ENCODE results near the gene ITGA7. TPM values are rescaled to one million over a fixed set of nuclear protein-coding genes. Genes with fewer than 3 reads are reported as not detected.

ITGA7 gene
- total and polyA plus RNA-seq, 2 of the 8 experiments (the other 6 are each of a cell fraction or from before 2014, with no cell fraction given): 57.6 to 86.1 TPM

GRCh38 chr12:55703288-55703687 is 4.4 kb downstream of the ITGA7 start:
- CTCF ChIA-PET (ENCODE audit: partially characterized antibody): interaction anchor here (0.6 to 5.1 kb wide), 8 partner anchors 11 to 47 kb away, joined by 3 to 38 read pairs (median 3); partner anchors contain the start of gene RDH5
- H3K4me3 ChIP-seq (ENCODE audit: extremely low read depth in 1 of 4, insufficient read depth in 2 of 4, low read depth in 3 of 4, low read length in 4 of 4): no peak overlapping the region
- 0 out of 2 replicates have a peak overlapping the region, but pooled peaks have one; percentile 16 for H2BK5ac ChIP-seq (ENCODE audit: low read depth, low read length)
- 91% methylated on average over 2 of the region's 2 CpGs; no CpG with 5 or more reads in 1 of the 2 experiments for WGBS, 2 experiments (ENCODE audit: extremely low coverage in 1 of 2, insufficient coverage in 1 of 2, insufficient read length in 1 of 2, insufficient replicate concordance in 2 of 2, low coverage in 1 of 2, low lambda C conversion rate in 2 of 2, missing lambda C conversion rate in 1 of 2)
- no peak overlapping the region for H4K8ac ChIP-seq (ENCODE audit: extremely low read depth, insufficient read depth, low read length)
- no peak overlapping the region for H4K91ac ChIP-seq (replicated peaks; ENCODE audit: insufficient read length, low read length)
- H3K14ac ChIP-seq (ENCODE audit: insufficient read length): no peak overlapping the region
- no peak overlapping the region for H2BK12ac ChIP-seq (ENCODE audit: low read depth, low read length)
- no peak overlapping the region for H3K56ac ChIP-seq (replicated peaks; ENCODE audit: insufficient read length, low read depth, low read length)
- H3K23me2 ChIP-seq (ENCODE audit: low read depth, low read length): peaks cover 11% of the 10 kb centered on the region; the same call in 1 of the 2 replicates
- peaks cover 14% of the 10 kb centered on the region; the same call in 1 of the 2 replicates for H3K79me1 ChIP-seq (ENCODE audit: low read depth, low read length)
- H2BK120ac ChIP-seq (replicated peaks; ENCODE audit: low read depth, low read length): no peak overlapping the region
- H3K4me2 ChIP-seq (ENCODE audit: insufficient read depth in 1 of 2, low read depth in 2 of 2, low read length in 2 of 2): no peak overlapping the region
- H4K20me1 ChIP-seq (replicated peaks in 1 of 2; ENCODE audit: control insufficient read depth in 1 of 2, insufficient read depth in 2 of 2, low read length in 2 of 2): peaks cover 0 to 16% of the 10 kb centered on the region in 2 experiments
- no peak overlapping the region for H3K9ac ChIP-seq (replicated peaks in 1 of 4; ENCODE audit: extremely low read depth in 1 of 4, low read depth in 3 of 4, low read length in 3 of 4)
- no peak overlapping the region for H3K4ac ChIP-seq (replicated peaks; ENCODE audit: insufficient read length, low read depth, low read length)
- no peak overlapping the region for H2BK20ac ChIP-seq (ENCODE audit: low read length)
- H3K36me3 ChIP-seq (ENCODE audit: control insufficient read depth in 2 of 4, insufficient read depth in 4 of 4, low read length in 3 of 4): peaks cover 0 to 3% (median 1%) of the 10 kb centered on the region in 4 experiments; a peak in 2 of 8 replicates
- no peak overlapping the region for H4K5ac ChIP-seq (ENCODE audit: insufficient read length, low read depth, low read length)
- DNase-seq (ENCODE audit: low read depth in 1 of 2, low spot score in 2 of 2): no peak
- no peak overlapping the region for H3K23ac ChIP-seq (ENCODE audit: insufficient read length)
- POLR2A ChIA-PET (ENCODE audit: partially characterized antibody): no interaction called here
- no peak overlapping the region for H2BK15ac ChIP-seq (ENCODE audit: low read length)
- H3K9me3 ChIP-seq (ENCODE audit: insufficient read depth in 2 of 2, low read depth in 1 of 2, low read length in 1 of 2): no peaks in the 10 kb centered on the region
- no peak overlapping the region for H3K27ac ChIP-seq (ENCODE audit: low read depth, low read length)
- H2AK5ac ChIP-seq (ENCODE audit: low read depth, low read length): 0 out of 2 replicates have a peak overlapping the region, but pooled peaks have one; percentile 39
- no peak overlapping the region for H3K18ac ChIP-seq (ENCODE audit: extremely low read depth, low read length)
- peaks cover 0 to 3% (median 0%) of the 10 kb centered on the region in 4 experiments; a peak in 3 of 7 replicates for H3K27me3 ChIP-seq (replicated peaks in 1 of 4; ENCODE audit: control insufficient read depth in 3 of 4, extremely low read depth in 1 of 4, insufficient read depth in 3 of 4, low read length in 3 of 4)
- FAIRE-seq: no peak
- peaks cover 0 to 32% of the 10 kb centered on the region in 2 experiments; a peak in 2 of 4 replicates for H3K79me2 ChIP-seq (ENCODE audit: control insufficient read depth in 1 of 2, insufficient read depth in 2 of 2, low read length in 2 of 2)
- peaks cover 0 to 13% (median 6%) of the 10 kb centered on the region in 4 experiments; a peak in 5 of 7 replicates for H3K4me1 ChIP-seq (replicated peaks in 1 of 4; ENCODE audit: control insufficient read depth in 3 of 4, insufficient read depth in 4 of 4, low read length in 3 of 4)
- H2AFZ ChIP-seq (ENCODE audit: low read length): no peak overlapping the region
- TF ChIP-seq FOSL1 (IDR thresholded peaks at IDR 0.05; ENCODE audit: insufficient read depth, low read depth, low read length): no peak
- TF ChIP-seq NANOG (IDR thresholded peaks at IDR 0.05; ENCODE audit: insufficient read depth, low read depth, low read length, poor library complexity, severe bottlenecking): no peak
- no peak for TF ChIP-seq KDM1A (IDR thresholded peaks at IDR 0.05; ENCODE audit: borderline replicate concordance, low read length)
- TF ChIP-seq EP300 (IDR thresholded peaks at IDR 0.05; ENCODE audit: borderline replicate concordance in 1 of 2, low read depth in 2 of 2, low read length in 2 of 2): no peak
- TF ChIP-seq SUZ12 (IDR thresholded peaks at IDR 0.05; ENCODE audit: low read length): no peak
- no peak for TF ChIP-seq TAF7 (optimal IDR thresholded peaks at IDR 0.05; ENCODE audit: borderline replicate concordance, low read depth, low read length)
- TF ChIP-seq KDM4A (IDR thresholded peaks at IDR 0.05; ENCODE audit: low read depth, low read length, severe bottlenecking): no peak
- no peak for TF ChIP-seq RAD21 (IDR thresholded peaks at IDR 0.05 in 1 of 2, conservative IDR thresholded peaks at IDR 0.05 in 1 of 2; ENCODE audit: low read depth in 2 of 2, low read length in 2 of 2)
- no peak for TF ChIP-seq SRF (IDR thresholded peaks at IDR 0.05; ENCODE audit: low read depth, low read length)
- TF ChIP-seq HDAC2 (IDR thresholded peaks at IDR 0.05; ENCODE audit: borderline replicate concordance in 1 of 2, low read depth in 2 of 2, low read length in 2 of 2): no peak
- no peak for TF ChIP-seq RNF2 (IDR thresholded peaks at IDR 0.05; ENCODE audit: borderline replicate concordance, low read depth, low read length, missing control alignments, poor library complexity, severe bottlenecking)
